Fibroblast of skin of back (primary cell): ENCODE measurements around the gene DCDC1.
"Not testable (repeated sequence)": the region's sequence is repeated elsewhere in the genome, so short reads cannot be mapped to it uniquely, and the experiment has no call there.

Source experiments
- DNase-seq: peaks from one replicate; pipeline ENCODE4 v3.0.0-alpha.2; 2013

DCDC1 gene

GRCh38 chr11:30990625-30991296 is 378.8 kb downstream of the DCDC1 start:
- DNase-seq = no peak

GRCh38 chr11:30987819-30988218 is 381.7 kb downstream of the DCDC1 start:
- DNase-seq = no peak

GRCh38 chr11:30985536-30985935 is 384.0 kb downstream of the DCDC1 start:
- DNase-seq = no peak

GRCh38 chr11:30984827-30985226 is 384.7 kb downstream of the DCDC1 start:
- peak; percentile 21 for DNase-seq

GRCh38 chr11:30984442-30984816 is 385.1 kb downstream of the DCDC1 start:
- DNase-seq = peak; percentile 19

GRCh38 chr11:30983776-30984441 is 385.6 kb downstream of the DCDC1 start:
- DNase-seq = no peak

GRCh38 chr11:30983143-30983542 is 386.4 kb downstream of the DCDC1 start:
- DNase-seq = no peak

GRCh38 chr11:30967579-30967978 is 402.0 kb downstream of the DCDC1 start:
- DNase-seq = no peak

- peak; percentile 35 for DNase-seq
Observed at GRCh38 chr11:30960387-30960992, 409.0 kb downstream of the DCDC1 start.

- DNase-seq = no peak
Observed at GRCh38 chr11:30956751-30957150, 412.8 kb downstream of the DCDC1 start.

- no peak for DNase-seq
Observed at GRCh38 chr11:30949838-30950237, 419.7 kb downstream of the DCDC1 start.

- not testable (repeated sequence) for DNase-seq
Observed at GRCh38 chr11:30947715-30948114, 421.8 kb downstream of the DCDC1 start.

GRCh38 chr11:30938810-30939209 is 430.7 kb downstream of the DCDC1 start:
- DNase-seq = peak; percentile 11

- DNase-seq = no peak
Observed at GRCh38 chr11:30938171-30938570, 431.4 kb downstream of the DCDC1 start.

GRCh38 chr11:30936491-30936890 is 433.0 kb downstream of the DCDC1 start:
- peak; percentile 53 for DNase-seq

GRCh38 chr11:30935861-30936260 is 433.7 kb downstream of the DCDC1 start:
- DNase-seq = peak; percentile 13

GRCh38 chr11:30926130-30926529 is 443.4 kb downstream of the DCDC1 start:
- DNase-seq = no peak

GRCh38 chr11:30921811-30922210 is 447.7 kb downstream of the DCDC1 start:
- DNase-seq = no peak

- peak; percentile 70 for DNase-seq
Observed at GRCh38 chr11:30919389-30920152, 450.0 kb downstream of the DCDC1 start.

GRCh38 chr11:30917859-30918478 is 451.6 kb downstream of the DCDC1 start:
- DNase-seq = peak; percentile 57

GRCh38 chr11:30917266-30917665 is 452.3 kb downstream of the DCDC1 start:
- DNase-seq = no peak

GRCh38 chr11:30916764-30917163 is 452.8 kb downstream of the DCDC1 start:
- no peak for DNase-seq
